CD4-positive, alpha-beta T cell treated with Interferon alpha-2 for 1 hour (primary cell): Measurements from ENCODE around the gene HMCN2.
"Not testable (repeated sequence)": the region's sequence is repeated elsewhere in the genome, so short reads cannot be mapped to it uniquely, and the experiment has no call there.

Experiments
- DNase-seq, 2 donors: peaks; one replicate each; pipeline ENCODE4 v3.0.0-alpha.2; 2020 to 2022

The HMCN2 gene

DNA sequence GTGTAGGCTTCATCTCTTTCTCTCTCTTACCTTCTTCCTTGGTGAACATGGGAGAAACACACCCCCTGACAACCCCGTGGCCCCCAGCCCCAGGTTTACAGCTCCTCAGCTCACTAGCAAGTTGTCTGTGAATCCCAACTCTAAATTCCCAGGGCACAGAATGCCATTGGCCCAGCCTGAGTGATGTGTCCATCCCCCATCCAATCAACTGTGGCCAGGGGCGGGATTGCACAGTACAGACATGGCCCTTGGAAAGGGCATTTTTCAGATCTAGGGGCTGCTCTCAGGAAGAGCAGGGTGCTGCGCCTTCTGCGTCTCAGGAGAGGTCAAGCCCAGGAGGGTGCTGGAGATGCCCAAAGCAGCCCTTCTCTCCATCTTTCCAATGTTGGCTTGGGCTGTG lies 131.0 kb downstream of the HMCN2 start:
- DNase-seq: no peak

DNA sequence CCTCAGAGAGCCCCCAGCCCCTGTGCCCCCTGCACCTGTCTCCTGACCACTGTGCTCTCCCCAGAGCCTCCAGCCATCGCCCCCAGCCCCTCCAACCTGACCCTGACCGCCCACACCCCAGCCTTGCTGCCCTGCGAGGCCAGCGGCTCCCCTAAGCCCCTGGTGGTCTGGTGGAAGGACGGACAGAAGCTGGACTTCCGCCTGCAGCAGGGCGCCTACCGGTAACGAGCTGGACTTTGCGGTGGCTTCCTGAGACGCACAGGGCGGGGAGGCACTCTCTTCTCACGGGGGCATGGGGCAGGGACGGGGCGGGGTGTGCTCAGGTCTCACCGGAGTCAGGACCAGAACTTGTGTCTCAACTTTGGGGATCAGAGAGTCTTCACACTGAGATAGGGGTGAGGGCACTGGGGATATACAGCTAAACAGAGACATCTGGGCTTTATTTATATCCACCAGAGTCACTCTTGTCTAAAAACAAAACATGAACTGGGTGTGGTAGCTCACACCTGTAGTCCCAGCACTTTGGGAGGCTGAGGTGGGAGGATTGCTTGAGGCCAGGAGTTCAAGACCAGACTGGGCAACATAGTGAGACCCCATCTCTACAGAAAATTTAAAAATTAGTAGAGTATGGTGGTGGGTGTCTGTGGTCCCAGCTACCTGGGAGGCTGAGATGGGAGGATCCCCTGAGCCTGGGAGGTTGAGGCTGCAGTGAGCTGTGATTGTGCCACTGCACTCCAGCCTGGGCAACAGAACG lies 133.1 kb downstream of the HMCN2 start:
- DNase-seq: no peak

DNA sequence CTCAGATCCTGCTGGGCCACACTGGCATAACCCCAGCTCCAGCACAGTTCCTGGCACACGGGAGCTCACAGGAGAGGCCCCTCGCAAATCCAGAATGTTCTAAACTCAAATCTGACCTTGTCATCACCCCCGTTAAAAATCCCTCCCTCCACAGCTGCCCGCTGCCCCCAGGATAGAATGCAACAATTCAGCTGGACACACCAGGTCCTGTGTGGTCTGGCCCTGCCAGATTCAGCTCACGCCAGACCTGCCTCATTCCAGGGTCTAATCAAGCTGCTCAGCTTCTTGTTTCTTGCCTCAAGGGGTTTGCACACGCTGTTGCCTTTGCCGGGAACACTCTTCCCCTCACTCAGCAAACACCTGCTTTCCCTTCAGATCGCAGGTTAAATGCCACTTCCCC lies 134.2 kb downstream of the HMCN2 start:
- no peak for DNase-seq

DNA sequence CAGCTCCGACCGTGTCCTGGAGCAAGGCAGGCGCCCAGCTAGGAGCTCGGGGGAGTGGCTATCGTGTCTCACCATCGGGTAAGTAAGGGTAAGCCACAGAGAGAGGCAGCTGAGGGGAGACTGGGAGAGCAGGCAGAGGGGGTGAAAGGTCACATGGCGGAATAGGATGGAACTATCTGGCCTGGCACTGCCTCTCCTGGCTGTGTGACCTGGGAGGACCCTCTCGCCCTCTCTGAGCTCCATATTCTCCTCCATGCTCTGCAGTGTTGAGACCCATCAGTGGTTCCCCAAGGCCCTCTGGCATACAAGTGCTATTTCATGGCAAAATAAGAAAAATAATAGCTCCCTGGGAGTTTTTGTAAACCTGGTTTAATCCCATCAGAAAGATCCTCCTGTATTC lies 135.3 kb downstream of the HMCN2 start:
- DNase-seq: no peak

GRCh38 chr9:130401742-130402141 lies 136.2 kb downstream of the HMCN2 start:
- not testable (repeated sequence) for DNase-seq

DNA sequence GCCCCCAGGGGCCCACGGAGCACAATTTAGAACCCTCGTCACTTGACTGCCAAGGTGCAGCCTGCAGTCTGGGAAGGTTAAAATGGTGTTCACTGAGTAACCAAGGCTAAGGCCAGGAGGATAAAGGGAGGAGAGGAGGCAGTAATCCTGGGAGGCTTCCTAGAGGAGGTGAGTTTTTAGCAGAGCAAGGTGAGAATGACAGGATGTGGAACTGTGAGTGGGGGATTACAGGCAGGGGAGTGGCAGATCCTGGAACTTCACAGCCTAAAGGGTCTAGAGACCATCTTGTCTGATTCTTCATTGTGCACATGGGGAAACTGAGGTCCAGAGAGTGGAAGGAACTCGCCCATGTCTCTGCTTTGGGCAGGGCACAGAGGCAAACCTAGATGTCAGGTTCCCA lies 136.7 kb downstream of the HMCN2 start:
- no peak for DNase-seq

- no peak for DNase-seq
Observed at GRCh38 chr9:130402645-130403440, 137.3 kb downstream of the HMCN2 start.

DNA sequence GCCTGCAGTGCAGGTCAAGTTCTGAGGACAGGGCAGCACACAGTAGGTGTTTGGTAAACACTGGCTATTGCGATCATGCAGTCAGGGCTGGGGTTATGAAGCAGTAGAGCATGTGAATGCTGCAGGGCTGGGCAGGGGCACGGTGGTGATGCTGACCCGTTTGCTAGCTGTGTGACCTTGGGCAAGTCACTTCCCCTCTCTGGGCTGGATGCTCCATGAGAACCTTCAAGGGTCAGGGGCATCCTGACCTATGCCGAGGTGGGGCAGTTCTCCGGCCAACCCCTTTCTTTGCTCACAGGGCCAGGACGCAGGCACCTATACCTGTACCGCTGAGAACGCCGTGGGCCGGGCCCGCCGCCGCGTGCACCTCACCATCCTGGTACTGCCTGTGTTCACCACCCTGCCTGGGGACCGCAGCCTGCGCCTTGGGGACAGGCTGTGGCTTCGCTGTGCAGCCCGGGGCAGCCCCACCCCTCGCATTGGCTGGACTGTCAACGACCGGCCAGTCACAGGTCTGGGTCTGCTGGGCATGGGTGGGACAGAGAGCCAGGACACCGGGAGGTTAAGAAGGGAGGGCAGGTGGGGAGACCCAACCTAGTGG lies 140.2 kb downstream of the HMCN2 start:
- no peak for DNase-seq

DNA sequence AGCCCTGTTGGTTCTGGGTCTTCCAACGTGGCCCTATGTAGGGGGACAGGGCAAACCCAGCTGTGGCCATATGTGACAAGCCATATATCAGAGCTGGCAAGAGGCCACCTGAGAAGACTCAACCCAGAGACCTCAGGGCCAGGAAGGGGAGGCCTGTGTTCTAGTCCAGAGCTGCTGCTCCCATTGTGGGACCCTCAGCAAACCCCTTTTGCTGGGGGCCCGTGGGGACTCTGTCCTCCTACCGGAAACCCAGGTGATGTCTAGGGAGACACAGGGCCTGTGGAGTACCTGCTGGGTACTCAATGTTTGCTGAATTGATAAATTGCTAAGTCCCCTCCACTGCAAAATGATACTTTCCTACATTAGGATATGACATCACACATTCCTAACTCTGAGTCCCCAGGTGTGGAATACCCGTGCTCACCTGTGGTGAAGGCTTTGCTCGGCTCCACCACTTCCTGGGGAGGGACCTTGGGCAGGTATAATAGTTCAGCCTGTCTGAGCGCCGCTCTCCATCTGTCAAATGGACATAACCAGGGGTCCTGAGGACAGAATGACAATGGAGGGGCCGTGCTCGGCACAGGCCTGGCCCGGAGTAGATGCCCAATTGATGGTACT lies 140.8 kb downstream of the HMCN2 start:
- no peak for DNase-seq

GRCh38 chr9:130407916-130408663 lies 142.5 kb downstream of the HMCN2 start:
- no peak for DNase-seq

DNA sequence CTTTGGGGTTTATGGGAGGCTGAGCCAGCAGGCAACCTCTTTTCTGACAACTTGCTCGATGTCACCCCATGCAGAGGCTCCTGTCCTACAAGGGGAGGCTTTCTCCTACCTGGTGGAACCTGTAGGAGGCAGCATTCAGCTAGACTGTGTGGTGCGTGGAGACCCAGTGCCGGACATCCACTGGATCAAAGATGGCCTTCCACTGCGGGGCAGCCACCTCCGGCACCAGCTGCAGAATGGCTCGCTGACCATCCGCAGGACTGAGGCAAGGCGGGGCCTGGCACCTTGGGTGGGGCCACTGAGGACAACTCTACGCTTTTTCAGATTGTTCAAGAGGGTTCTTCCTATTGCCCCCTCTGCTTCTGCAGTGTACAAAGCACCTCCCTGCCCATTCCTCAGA lies 143.1 kb downstream of the HMCN2 start:
- no peak for DNase-seq

GRCh38 chr9:130409246-130409645 lies 143.7 kb downstream of the HMCN2 start:
- DNase-seq: no peak

GRCh38 chr9:130410443-130410842 lies 144.9 kb downstream of the HMCN2 start:
- no peak for DNase-seq

- DNase-seq: no peak
Observed at GRCh38 chr9:130411566-130411915, 146.0 kb downstream of the HMCN2 start.

DNA sequence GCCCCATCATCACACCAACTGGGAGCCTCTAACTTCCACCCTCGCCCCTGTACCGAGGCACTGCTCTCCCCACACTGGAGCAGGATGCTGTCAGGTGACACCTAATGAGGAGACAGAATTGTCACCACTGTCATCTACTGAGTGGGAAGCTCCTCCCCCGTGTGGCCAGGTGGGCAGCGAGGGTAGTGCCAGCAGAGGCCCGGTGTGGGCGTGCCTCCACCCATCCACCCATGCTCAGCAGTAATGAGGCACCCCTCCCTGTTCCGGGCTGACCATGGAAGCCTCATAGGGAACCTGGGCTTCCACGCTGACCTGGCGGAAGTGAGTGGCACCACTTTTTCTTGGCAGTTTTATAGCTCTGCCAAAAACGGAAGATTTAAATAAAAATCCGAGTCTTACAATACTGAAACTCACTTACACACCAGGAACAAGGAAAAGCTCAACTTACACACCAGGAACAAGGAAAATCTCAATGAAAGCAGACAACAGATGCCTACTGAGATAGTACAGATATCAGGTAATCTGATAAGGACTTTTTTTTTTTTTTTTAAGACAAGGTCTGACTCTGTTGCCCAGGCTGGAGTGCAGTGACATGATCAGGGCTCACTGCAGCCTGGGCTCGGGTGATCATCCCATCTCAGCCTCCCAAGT lies 148.6 kb downstream of the HMCN2 start:
- DNase-seq: no peak

DNA sequence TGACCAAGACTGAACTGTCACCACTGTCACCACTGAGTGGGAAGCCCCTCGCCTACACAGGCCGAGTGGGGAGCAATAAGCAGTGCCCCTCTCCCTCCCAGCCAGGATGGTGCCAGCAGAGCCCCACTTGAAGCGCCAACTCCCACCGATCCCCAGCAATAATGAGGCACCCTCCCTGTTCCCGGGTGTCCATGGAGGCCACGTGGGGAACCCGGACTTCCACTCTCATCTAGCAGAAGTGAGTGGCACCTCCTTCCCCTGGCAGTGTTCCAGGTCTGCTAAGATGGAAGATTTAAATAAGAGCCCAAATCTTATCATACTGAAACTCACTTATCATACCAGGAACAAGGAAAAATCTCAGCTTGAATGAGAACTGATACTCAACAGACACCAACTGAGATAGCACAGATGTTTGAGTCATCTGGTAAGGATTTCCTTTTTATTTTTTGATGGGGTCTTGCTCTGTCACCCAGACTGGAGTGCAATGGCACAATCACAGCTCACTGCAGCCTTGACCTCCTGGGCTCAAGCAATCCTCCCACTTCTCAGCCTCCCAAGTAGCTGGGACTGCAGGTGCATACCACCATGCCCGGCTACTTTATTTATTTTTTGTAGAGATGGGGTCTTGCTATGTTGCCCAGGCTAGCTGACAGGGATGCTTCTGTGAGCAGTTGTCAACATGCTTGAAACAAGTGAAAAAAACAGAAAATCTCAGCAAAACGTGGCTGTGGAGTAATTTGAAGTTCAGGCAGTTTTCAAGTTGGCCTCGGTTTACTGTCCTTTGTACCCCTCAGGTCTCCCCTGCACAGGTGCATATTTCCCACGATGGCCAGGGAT lies 149.6 kb downstream of the HMCN2 start:
- DNase-seq: no peak

DNA sequence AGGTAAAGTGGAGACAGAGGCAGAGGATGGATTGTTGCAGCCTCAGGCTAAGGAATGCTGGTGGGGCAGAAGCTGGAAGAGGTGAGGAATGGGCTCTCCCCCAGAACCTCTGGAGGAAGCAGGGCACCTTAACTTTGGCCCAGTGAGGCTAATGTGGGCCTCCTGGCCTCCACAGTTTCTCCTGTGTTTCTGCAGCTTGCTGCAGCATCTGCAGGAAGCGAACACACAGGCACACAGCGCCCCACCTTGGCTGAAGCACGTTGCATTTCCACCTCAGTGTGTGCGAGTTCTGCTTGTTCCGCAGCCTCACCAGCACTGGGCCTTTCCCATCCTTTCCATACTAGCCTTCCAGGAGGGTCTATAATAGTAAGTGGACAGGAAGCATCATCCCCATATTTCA lies 152.0 kb downstream of the HMCN2 start:
- no peak for DNase-seq

GRCh38 chr9:130418776-130419175 lies 153.2 kb downstream of the HMCN2 start:
- DNase-seq: no peak

DNA sequence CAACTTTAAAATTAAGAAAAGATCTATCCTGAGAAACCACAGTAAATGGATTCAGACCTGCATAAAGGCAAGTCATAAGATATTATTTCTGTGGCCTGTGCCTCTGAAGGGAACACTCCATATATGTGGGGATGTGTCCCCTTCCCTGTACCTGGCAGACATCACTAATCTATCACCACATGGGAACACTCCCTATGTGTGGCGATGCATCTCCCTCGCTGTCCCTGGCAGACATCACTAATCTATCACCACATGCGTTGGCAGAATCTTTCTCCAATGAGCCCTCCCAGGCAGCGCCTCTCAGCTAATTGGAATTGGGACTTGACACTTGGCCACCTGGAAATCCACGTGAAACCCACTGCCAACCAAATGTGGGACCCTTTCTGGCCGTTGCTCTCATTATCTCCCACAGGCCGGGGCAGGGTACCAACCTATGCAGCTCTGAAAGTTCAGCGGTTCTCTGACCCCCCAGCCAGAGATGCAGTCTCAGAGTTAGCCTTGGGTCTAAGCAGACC lies 154.0 kb downstream of the HMCN2 start:
- DNase-seq: no peak

GRCh38 chr9:130421154-130421801 lies 155.7 kb downstream of the HMCN2 start:
- DNase-seq: no peak
